ENCODE measurements around the gene HHIPL1. TPM values are rescaled to one million over a fixed set of nuclear protein-coding genes. Genes with fewer than 3 reads are reported as not detected.

The HHIPL1 gene
- total RNA-seq, 1 experiment from 2014 or later, result 0.06 TPM

DNA sequence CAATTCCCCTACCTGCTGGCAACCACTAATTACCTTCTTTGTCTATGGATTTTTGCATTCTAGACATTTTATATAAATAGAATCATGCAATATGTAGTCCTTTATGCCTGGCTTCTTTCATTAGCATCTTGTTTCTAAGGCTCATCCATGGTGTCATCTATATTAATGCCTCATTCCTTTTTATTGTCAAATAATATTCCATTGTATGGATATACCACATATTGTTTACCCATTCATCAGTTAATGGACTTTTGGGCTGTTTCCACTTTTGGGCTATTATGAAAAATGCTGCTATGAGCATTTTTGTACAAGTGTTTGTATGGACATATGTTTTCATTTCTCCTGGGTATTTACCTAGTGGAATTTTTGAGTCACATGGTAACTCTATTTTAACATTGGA, 57.2 kb downstream of the HHIPL1 start:
- H3K27ac ChIP-seq (ENCODE audit: low read depth, low read length, poor library complexity, severe bottlenecking), result no peak overlapping the region
- peaks cover 16% of the 10 kb centered on the region for H3K9me3 ChIP-seq (ENCODE audit: low read depth, low read length, poor library complexity, severe bottlenecking)
- TF ChIP-seq CTCF (conservative IDR thresholded peaks at IDR 0.05; ENCODE audit: low read depth, low read length), result no peak
- TF ChIP-seq EZH2 (IDR thresholded peaks at IDR 0.05; ENCODE audit: borderline replicate concordance, low read depth, low read length, poor library complexity, severe bottlenecking), result no peak
- intact Hi-C loops (cut with micrococcal nuclease; ENCODE audit: unreplicated experiment), result no loop called here
- no peaks in the 10 kb centered on the region for H3K36me3 ChIP-seq (ENCODE audit: insufficient read depth, low read length, poor library complexity, severe bottlenecking)
- ChIA-PET CTCF (no interaction called here), POLR2A (ENCODE audit: low non-redundant PET) (no interaction called here)
- no peaks in the 10 kb centered on the region for H3K27me3 ChIP-seq (replicated peaks; ENCODE audit: insufficient read depth, low read depth, low read length, poor library complexity)
- no peaks in the 10 kb centered on the region for H3K4me1 ChIP-seq (ENCODE audit: insufficient read depth, low read length, poor library complexity, severe bottlenecking)
- no peak overlapping the region for H3K4me3 ChIP-seq (ENCODE audit: low read depth, low read length, poor library complexity, severe bottlenecking)
- no TSS peak for BruUV-seq (replicated peaks)
- DNase-seq (ENCODE audit: low spot score), result no peak

- ChIA-PET CTCF (no interaction called here), POLR2A (ENCODE audit: low non-redundant PET) (no interaction called here)
- no peaks in the 10 kb centered on the region for H3K27me3 ChIP-seq (replicated peaks; ENCODE audit: insufficient read depth, low read depth, low read length, poor library complexity)
- peaks cover 16% of the 10 kb centered on the region for H3K9me3 ChIP-seq (ENCODE audit: low read depth, low read length, poor library complexity, severe bottlenecking)
- no peak for DNase-seq (ENCODE audit: low spot score)
- no peak overlapping the region for H3K4me3 ChIP-seq (ENCODE audit: low read depth, low read length, poor library complexity, severe bottlenecking)
- intact Hi-C loops (cut with micrococcal nuclease; ENCODE audit: unreplicated experiment), result no loop called here
- H3K27ac ChIP-seq (ENCODE audit: low read depth, low read length, poor library complexity, severe bottlenecking), result no peak overlapping the region
- no peaks in the 10 kb centered on the region for H3K4me1 ChIP-seq (ENCODE audit: insufficient read depth, low read length, poor library complexity, severe bottlenecking)
- BruUV-seq (replicated peaks), result no TSS peak
- TF ChIP-seq EZH2 (IDR thresholded peaks at IDR 0.05; ENCODE audit: borderline replicate concordance, low read depth, low read length, poor library complexity, severe bottlenecking), result no peak
- no peak for TF ChIP-seq CTCF (conservative IDR thresholded peaks at IDR 0.05; ENCODE audit: low read depth, low read length)
- no peaks in the 10 kb centered on the region for H3K36me3 ChIP-seq (ENCODE audit: insufficient read depth, low read length, poor library complexity, severe bottlenecking)
These were observed 58.5 kb downstream of the HHIPL1 start for GRCh38 chr14:99703381-99703780.

DNA sequence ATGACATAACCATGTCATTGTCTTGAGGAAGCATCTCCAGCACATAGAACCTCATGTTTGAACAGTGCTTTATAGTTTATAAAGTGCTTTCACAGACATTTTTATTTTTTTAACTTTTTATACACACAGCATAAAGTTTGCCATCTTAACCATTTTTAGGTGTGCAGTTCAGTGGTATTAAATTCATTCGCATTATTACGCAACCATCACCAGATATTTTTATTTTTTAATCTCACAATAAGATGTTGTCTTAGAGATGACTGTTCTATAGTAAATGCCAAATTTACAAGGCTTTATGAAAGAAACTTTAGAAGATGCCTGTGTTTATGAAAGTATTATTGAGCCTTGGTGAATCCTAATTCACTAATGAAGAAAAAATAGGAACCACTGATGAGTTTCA, 59.1 kb downstream of the HHIPL1 start:
- intact Hi-C loops (cut with micrococcal nuclease; ENCODE audit: unreplicated experiment), result no loop called here
- Histone ChIP-seq H3K27me3 (replicated peaks; ENCODE audit: insufficient read depth, low read depth, low read length, poor library complexity) (no peaks in the 10 kb centered on the region), H3K36me3 (ENCODE audit: insufficient read depth, low read length, poor library complexity, severe bottlenecking) (no peaks in the 10 kb centered on the region), H3K4me1 (ENCODE audit: insufficient read depth, low read length, poor library complexity, severe bottlenecking) (no peaks in the 10 kb centered on the region), H3K9me3 (ENCODE audit: low read depth, low read length, poor library complexity, severe bottlenecking) (peaks cover 16% of the 10 kb centered on the region), H3K4me3 (ENCODE audit: low read depth, low read length, poor library complexity, severe bottlenecking) (no peak overlapping the region), H3K27ac (ENCODE audit: low read depth, low read length, poor library complexity, severe bottlenecking) (no peak overlapping the region)
- DNase-seq (ENCODE audit: low spot score), result no peak
- TF ChIP-seq EZH2 (IDR thresholded peaks at IDR 0.05; ENCODE audit: borderline replicate concordance, low read depth, low read length, poor library complexity, severe bottlenecking) (no peak), CTCF (conservative IDR thresholded peaks at IDR 0.05; ENCODE audit: low read depth, low read length) (no peak)
- ChIA-PET POLR2A (ENCODE audit: low non-redundant PET) (no interaction called here), CTCF (no interaction called here)
- no TSS peak for BruUV-seq (replicated peaks)

Data from A673 (cell line).